ENCODE results near the gene CALY.

- TF ChIP-seq SP2 (tag by site-specific recombination; IDR thresholded peaks at IDR 0.05), result no peak
- TF ChIP-seq ZNF792 (tag by site-specific recombination; IDR thresholded peaks at IDR 0.05), result no peak
- no peak for TF ChIP-seq INSM2 (tag by site-specific recombination; IDR thresholded peaks at IDR 0.05)
- TF ChIP-seq ZBTB10 (tag by site-specific recombination; IDR thresholded peaks at IDR 0.05), result no peak
- TF ChIP-seq ZNF600 (tag by site-specific recombination; IDR thresholded peaks at IDR 0.05), result no peak
- no peak for TF ChIP-seq ZBTB17 (tag by site-specific recombination; IDR thresholded peaks at IDR 0.05)
- no peak for TF ChIP-seq ZNF423 (tag by site-specific recombination; IDR thresholded peaks at IDR 0.05)
- TF ChIP-seq PATZ1 (tag by site-specific recombination; IDR thresholded peaks at IDR 0.05), result no peak
- TF ChIP-seq CTCF (tag by site-specific recombination; IDR thresholded peaks at IDR 0.05), result no peak
- TF ChIP-seq SALL2 (tag by site-specific recombination; IDR thresholded peaks at IDR 0.05; ENCODE audit: borderline replicate concordance), result no peak
- no peak for TF ChIP-seq ZNF776 (tag by site-specific recombination; IDR thresholded peaks at IDR 0.05; ENCODE audit: borderline replicate concordance)
- TF ChIP-seq ZNF785 (tag by site-specific recombination; IDR thresholded peaks at IDR 0.05), result no peak
- no peak for TF ChIP-seq ZNF354C (tag by site-specific recombination; IDR thresholded peaks at IDR 0.05; ENCODE audit: borderline replicate concordance, low read depth)
- TF ChIP-seq BCL6B (tag by site-specific recombination; IDR thresholded peaks at IDR 0.05), result no peak
Observed at GRCh38 chr10:133343558-133343957, 6.9 kb upstream of the CALY start.
